Cerebellar cortex (tissue), 1 donor: ENCODE results near the gene TMEM108.
"Not testable (repeated sequence)": the region's sequence is repeated elsewhere in the genome, so short reads cannot be mapped to it uniquely, and the experiment has no call there.

ENCODE experiments used
- DNase-seq: peaks from one replicate; pipeline ENCODE4 v3.0.0-alpha.2; 2015; ENCODE audit warnings: low spot score

Gene TMEM108

DNA sequence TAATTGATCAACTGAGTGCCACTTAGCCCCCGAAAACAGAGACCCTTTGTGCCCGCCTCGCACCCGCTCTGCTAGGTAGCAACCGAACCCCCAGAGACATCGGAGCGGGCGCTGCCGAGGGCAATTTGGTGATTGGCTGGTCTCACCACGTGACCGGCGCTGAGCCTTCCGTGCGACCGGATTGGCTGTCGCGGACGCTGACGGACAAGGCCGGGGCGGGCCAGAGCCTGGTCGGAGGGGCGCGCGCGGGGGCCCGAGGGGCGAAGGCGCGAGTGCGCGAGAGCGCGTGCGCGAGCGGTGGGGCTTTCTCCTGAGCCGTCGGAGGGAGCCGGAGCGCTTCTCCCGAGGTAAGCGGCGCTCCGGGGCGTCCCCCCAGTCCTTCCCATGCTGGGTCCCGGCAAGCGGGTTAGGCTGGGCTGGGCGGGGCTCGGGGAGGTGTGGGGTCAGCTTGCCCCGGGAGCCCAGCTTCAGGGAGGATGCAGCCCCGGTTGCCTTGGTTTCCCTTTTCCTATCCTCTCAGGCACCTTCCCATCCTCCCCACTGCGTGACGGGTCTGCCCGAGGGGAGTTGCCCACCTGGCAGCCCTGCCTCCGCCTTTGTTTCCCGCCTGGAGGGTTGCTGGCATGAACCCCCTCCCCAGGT, at the start of gene TMEM108:
Gene TMEM108, plus strand, starts transcription at position 303 of the 642 bp plus-strand sequence.
- peak; percentile 89 for DNase-seq

DNA sequence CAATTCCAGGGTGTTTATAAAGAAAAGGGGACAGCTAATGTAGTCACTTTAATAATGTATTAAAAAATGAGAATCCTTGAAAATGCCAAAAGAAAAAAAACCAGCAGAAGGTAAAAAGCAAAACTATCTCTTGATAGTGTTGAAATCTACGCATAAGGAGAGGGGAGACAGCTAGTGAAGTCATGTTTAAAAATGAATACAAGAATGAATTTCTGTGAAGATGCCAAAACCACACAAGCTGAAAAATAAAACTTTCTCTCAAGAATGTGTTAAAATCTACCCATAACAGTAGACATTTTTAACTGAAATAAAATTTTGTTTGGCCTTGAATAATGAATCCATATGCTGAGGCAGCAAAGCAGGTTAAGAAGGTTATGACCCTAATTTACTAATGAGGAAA, 42.2 kb upstream of the TMEM108 start:
- DNase-seq, result no peak

DNA sequence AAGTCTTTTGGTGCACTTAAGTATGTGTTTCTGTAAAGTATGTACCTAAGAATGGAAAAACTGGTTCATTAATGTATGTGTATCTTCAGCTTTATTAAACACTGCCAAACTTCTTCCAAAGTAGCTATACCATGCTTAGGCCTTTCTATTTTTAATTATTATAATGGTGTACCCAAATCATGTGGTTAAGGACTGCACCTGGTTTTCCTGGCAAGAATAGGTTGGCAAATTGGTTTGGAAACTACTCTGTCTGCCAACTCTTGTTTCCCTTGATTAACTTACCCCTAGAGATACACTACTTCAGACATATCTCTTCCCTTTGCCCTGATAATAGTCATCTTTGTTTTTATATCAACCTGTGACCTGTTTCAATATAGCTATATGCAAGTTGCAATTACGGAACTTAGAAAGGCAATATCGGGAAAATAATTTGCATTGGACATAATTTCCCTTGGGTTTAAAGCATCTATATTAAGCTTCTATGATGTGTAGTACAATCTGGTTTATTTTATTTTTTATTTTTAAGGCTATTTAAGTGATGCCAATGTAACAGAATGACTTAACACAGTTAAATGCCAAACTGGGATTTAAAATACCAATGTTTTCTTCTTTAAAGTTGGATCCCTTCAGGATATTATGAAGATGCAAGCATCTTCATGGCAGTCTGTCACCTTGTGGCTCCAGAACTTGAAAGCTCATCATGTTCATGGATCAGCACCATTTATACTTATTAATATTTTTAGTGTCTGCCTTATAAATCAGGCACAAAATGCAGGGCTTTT, 40.6 kb upstream of the TMEM108 start:
- no peak for DNase-seq

DNA sequence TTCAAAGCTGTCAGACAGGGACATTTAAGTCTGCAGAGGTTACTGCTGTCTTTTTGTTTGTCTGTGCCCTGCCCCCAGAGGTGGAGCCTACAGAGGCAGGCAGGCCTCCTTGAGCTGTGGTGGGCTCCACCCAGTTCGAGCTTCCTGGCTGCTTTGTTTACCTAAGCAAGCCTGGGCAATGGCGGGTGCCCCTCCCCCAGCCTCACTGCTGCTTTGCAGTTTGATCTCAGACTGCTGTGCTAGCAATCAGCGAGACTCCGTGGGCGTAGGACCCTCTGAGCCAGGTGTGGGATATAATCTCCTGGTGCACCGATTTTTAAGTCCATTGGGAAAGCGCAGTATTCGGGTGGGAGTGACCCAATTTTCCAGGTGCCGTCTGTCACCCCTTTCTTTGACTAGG, 33.2 kb upstream of the TMEM108 start:
- DNase-seq, result not testable (repeated sequence)

DNA sequence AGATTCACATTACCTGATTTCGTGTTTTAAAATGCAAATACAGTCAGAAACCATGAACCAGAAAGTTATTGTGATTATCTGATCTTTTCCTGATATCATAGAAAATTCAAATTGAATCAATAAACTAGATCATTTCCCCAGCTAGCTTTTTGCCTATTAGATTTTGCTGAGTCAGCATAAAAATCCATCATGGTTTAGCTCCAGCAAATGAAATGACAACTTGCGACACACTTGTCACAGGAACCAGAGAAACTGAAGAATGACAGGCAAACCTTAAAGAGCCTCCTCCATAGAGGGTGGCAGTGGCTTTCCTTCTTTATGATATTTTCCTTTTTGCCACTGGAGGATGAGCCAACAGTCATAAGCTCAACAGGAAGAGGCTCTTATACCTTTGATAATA, 30.6 kb upstream of the TMEM108 start:
- DNase-seq, result no peak

DNA sequence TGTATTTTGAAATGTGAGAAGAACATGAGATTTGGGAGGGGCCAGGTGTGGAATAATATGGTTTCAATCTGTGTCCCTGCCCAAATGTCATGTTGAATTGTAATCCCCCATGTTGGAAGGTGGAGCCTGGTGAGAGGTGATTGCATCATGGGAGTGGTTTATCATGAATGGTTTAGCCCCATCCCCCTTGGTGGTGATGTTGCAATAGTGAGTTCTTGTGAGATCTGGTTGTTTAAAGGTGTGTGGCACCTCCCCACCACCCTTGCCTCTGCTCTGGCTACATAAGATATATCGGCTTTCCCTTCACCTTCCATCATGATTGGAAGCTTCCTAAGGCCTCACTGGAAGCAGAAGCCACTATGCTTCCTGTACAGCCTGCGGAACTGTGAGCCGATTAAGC, 23.9 kb upstream of the TMEM108 start:
- no peak for DNase-seq

DNA sequence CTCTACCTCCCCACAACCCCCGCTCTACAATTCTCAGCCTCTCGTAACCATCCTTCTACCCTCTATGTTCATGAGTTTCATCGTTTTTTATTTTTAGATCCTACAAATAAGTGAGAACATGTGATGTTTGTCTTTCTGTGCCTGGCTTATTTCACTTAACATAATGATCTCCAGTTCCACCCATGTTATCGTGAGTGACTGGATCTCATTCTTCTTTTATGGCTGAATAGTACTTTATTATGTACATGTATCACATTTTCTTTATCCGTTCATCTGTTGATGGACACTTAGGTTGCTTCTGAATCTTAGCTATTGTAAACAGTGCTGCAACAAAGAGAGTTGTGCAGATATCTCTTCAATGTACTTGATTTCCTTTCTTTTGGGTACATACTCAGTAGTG, 22.6 kb upstream of the TMEM108 start:
- not testable (repeated sequence) for DNase-seq

DNA sequence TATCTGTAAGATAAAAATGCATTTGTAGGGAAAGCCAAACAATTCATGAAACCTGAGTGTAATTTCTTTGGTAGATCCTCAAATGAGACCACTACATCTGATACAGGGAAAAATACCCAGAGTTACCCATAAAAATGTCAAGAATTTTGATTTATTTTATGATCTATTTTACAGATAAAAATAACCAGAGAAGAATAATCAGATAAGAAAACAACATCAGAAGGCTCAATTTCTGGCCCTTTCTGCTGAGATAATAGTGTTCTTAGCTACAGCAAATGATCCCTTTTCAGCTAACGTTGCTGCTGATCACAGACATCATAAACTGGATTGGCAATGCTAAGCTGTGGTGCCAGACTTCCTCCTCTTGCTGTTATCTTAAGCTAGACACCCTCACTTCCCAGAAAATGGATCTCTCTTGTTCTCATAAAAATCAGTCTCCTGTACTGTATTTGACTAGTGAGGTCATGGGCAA, 21.3 kb upstream of the TMEM108 start:
- DNase-seq, result no peak

DNA sequence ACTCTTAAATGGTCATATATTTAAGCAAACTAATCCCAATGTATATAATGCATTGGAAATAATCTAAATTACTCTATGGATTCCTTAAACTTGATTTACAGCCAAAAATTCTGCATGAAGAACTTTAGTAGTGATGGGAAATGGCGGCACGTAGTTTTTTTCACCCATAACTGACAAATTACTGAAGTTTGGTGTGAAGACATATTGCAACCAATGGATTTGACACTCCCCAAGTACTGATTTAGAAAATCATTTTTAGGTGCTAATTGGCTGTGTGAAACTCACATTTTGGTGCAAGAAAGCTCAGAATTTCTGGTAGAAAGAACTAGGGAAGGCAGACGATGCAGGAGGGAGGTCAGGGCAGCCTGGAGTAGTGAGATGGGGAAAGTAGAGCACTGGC, 19.3 kb upstream of the TMEM108 start:
- DNase-seq, result no peak

DNA sequence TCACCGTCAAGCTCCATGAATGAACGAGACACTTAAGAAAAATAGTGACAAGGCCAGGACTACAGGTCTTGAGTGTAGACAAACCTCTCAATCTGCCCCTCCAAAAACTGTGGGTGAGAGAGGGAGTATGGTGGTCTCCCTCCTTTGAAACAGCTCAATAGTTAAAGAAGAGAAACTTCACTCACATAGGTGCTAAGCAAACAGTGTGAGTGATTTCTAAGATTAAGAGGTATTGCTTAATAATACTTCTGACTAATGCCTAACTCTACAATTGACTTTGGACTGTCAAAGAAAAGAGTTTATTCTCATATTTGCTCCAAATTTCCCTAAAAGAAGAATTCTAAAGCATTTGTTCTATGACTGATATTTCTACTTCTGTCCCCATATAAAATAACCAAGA, 17.0 kb upstream of the TMEM108 start:
- no peak for DNase-seq

DNA sequence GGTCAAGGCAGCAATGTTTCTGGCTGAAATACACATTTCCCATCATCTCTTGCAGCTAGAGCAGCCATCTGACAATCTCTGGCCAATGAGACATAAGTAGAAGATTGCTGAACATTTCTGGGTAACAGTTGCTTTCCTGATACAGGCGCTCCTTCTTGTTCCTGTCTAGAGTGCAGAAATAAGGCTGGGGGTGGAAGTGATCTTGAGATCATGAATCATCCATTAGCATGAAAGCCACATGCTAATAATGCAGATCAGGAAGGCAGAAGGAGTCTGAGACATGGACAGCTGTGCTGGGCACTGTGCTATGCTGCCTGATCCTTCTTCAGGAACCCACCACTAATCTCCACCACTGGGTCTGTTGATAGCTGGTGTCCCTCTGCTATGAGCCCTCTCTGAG, 14.8 kb upstream of the TMEM108 start:
- DNase-seq, result no peak

DNA sequence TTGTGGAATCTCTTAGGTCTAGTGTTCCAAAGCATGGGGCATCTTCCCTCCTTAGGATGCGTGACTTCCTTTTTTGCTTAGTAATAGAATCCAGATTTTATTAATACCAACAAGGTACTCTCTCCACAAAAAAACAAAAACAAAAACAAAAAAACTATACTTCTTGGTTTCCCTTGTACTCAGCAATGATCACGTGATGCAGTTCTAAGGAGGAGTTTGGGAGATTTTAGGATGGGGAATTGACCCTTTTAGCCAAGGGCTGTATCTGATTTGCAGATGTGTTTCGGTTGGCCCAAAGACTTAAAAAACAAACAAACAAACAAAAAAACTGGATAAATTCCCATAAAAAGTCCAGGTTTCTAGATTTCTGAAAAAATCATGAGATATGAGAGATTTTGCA, 12.6 kb upstream of the TMEM108 start:
- no peak for DNase-seq

DNA sequence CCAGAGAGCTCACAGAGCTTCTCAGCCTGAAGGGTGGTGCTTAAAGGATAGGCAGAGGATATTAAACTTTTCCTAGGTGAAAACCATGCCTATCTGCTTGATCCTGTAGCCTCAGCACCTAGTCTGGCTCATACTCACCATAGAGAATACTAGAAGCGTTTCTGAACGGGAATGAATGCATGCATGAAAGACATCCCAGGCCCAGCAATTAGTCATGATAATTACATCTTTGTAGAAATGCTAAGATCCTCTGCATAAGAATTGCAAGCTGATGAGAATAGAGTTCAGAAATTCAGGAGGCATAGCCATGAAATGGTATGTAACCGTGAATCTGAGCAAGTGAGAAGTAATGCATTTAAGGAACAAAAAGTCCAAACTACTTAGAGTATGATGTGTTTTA, 5.9 kb upstream of the TMEM108 start:
- no peak for DNase-seq

DNA sequence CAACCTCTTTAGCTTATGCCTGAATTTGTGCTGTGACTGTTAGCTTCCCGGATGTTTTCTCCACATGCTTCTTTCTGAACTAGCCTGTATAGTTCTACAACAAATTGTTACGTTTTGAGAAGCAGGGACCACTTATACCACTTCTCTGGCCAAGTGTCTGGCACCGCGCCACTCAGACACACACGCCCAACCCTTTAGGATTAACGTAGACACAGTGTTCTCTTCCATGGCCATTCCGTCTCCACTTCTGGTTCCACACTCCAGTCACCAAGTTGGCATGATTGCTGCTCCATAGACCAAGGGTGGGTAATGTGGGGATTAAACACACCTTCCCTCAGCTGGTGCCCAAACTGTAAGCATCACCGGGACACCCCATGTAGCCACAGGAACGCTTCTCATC, 755 bp upstream of the TMEM108 start:
- no peak for DNase-seq

DNA sequence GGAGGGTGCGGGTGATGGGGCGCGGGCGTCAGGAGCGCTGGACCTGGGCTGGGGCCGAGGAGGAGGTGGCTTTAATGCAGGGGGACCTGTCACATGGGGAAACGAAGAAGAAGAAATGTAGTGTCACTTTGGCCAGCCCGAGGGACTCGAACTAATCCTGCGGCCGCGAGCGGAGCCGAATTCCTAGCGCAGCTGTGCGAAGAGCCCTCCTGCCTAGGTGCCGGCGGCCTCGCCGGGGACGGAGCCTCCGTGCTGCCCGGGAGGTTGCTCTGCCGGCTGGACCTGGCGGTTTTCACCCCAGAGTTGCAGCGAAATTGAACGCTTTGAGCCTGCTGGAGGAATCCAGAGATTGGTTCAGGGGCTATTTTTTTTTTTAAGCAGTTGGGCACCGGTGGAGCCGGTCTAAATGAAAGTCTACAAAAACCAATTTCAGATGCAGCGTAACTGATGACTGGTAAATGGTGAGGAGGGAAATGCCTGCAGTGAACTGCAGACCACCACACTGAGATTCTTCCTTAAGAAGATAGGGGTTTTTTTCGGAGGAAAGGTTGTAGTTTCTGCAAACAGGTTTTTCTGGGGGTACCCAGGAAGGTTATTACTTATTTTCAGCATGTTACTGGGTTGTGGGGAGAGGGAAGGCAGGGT, 662 bp downstream of the TMEM108 start:
- peak; percentile 23 for DNase-seq

DNA sequence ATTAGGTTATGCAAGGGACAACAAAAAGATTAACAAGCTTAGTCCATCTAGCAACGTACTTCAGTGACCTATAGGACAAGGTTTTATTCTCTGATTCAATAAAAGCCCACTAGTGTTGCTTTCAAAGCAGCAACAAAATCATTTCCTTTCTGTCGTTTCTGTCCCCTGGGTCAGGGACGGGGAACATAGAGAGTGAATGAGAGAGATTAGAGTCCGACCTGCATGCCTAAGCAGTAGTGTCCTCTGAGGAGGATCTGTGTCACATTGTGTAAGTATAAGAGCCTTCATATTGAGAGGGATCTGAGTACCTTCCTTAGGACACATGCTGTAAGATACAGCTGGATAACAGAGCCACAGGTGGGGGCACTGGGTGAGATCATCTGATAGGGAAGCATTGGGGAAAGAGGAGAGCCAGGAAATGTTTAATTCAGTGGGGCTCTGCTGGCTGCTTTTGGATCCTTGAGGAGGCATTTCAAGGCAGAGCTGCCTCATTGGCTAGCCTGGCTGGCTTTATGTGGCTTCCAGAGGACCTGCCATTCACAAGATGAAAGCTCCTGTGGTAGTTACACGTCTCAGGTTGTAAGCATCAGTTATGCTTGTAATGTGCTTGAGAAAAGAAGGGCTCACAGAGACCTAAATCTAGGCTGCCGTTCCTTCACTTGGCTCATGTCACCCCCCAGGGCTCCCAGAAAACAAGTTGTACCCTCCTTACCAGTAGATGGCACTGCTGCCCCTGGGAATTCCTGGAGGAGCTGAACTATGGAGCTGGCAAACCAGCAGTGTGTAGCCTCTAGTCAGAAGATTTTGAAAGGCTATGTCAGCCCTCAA, 2.7 kb downstream of the TMEM108 start:
- peak; percentile 92 for DNase-seq

DNA sequence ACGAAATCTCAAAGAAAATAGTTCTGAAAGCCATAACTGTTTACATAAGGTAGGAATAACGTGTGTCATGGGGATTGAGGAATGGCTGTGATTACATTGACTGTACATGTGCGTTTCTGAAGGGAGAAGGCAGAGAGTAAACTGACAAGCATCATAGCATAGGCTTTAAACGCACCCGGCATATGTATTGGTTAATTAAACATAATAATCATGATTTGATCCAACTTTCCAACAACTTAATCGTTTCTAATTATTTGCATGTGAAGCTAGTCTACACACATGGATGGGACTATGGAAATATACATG, 3.3 kb downstream of the TMEM108 start:
- no peak for DNase-seq

DNA sequence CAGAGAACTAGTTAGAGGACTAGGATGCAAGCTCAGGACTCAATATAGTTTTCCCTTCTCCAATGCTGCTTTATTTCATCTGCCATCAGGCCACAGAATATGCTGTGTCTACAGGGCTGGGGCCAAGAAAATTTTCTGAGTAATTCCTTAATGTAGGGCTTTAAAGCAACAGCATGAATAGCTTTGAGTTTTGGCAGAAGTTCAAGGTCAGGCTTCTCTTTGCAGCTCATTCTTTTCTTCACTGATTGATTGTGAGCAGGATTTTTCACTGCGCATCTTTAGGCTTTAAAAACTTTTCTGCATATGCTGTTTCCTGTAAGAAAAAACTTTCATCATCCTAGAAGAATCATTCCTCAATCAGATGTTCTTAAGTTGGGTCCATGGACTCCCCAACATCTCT, 4.6 kb downstream of the TMEM108 start:
- DNase-seq, result no peak

DNA sequence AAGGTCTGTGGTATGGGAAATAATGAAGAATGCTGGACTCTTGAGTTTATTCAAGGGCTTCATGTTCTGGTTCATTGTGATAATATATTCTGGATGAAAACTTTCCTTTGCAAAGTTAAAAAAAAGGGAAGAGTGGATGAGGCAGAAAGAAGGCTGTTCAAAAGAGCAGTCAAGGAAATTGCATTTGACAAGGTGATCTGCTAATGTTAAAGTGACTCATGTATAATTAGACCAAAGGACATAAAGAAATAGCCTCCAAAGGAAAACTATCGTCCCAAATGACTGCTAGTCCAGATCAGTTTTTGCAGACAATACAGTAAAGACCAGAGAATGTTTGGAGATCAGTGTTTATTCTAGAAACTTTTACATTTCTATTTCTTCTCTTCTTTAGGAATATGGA, 9.8 kb downstream of the TMEM108 start:
- no peak for DNase-seq

DNA sequence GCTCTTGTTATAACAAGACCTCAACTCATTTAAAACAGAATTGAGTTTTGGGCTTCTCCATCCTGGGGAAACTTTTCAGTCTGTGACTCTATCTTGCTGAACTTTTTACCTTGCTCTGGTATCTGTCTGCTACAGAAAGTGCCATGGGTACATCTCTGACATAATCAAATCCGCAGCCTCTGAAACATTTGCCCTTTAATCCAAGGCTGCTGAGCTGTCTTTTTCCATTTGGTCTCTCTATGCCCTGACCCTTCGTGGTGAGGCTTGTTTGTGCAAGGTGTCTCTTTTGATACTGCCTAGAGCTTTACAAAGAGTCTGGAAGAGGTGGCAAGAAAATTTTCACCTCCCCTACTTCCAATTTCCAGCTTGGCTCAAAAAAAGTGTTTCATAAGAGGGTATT, 11.3 kb downstream of the TMEM108 start:
- no peak for DNase-seq

DNA sequence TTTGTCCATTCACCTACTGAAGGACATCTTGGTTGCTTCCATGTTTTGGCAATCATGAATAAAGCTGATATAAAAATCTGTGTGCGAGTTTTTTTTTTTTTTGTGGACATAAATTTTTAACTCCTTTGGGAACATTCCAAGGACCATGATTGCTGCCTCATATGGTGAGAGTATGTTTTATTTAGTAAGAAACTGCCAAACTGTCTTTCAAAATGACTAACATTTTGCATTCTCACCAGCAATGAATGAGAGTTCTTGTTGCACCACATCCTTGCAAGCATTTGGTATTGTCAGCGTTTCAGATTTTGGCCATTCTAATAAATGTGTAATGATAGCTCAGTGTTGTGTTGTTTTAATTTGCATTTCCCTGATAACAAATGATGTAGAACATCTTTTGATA, 12.7 kb downstream of the TMEM108 start:
- no peak for DNase-seq

DNA sequence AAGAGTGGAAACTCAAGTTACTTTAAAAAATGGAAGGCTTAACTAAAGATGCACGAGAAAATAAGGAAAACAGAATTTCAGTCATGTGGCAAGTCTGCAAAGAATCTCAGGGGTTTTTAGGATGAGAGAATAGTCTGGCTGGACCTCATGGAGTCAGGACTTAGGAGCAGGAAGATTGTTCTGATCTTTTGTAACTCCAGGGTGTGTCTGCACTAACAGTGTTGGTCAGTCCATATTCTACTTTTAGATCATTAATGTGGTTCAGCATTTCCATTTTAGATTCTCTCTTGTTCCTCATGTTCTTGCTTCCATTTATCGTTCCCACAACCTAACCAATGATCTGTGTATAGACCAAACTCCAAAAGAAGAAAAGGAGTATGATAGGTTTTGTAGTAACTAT, 15.3 kb downstream of the TMEM108 start:
- DNase-seq, result no peak

DNA sequence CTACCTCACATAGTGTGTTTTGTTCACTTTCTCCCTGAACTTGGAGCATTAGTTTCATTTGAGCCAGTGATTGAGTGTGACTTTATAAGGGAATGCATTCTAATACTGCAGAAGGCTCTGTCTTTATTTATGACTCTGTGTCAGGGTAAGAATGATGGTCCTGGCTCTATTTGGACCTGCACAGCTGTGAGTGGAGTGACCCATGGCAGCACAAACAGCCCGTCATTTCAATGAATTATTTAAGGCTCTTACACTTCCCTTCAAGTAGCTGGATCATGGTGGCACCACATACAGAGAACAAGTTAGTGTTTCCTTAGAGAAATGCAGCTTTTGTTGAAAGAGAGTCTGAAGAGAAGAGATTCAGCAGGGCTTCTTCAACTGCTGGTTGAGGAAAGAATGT, 16.4 kb downstream of the TMEM108 start:
- no peak for DNase-seq
